ENCODE data around the gene PHF10. TPM values are rescaled to one million over a fixed set of nuclear protein-coding genes. Genes with fewer than 3 reads are reported as not detected.
A peak's percentile ranks its signal among the peaks of the same experiment; 100 is the strongest.
"Not testable (repeated sequence)": the region's sequence is repeated elsewhere in the genome, so short reads cannot be mapped to it uniquely, and the experiment has no call there.

The PHF10 gene
- total RNA-seq, 4 donors from 2014 or later, result 36.2 to 121 (median 67.5) TPM

DNA sequence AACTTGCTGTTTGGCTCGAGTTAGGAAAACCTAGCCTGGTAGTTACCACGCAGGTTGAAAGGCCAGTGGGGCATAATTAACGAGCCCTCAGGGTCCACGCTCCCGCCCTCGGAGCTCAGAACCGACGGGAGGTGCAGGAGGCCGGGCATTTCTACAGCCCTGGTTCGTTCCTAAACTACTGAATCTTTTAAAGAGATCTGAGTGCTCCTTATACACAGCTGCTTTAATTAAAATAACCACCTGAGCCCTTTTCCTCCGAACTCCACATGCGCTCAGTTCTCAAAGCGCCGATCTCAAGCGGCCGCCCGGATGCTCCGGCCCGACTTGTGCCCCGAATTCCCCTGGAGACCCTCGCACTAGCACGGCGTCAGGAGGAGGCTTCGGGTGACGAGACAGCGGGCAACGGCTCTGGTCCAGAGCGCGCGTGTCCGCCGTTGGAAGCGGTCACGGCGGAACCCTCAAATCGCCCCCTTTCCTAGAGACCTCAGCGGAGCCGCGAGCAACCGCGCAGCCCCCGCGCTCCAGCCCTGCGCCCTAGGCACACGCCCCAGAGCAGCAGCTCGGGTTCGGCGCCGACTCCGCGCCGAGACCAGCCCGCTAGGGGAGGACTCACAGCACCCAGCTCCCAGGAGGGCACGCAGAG, 22.9 kb downstream of the PHF10 start:
- peak in 1 of 2 donors; percentile 34 for DNase-seq
- Histone ChIP-seq H3K4me1 (peaks cover 0 to 9% of the 10 kb centered on the region in 2 donors), H3K27me3 (no peaks in the 10 kb centered on the region), H3K4me3 (peak overlapping the region; percentile 67 to 82), H3K9me3 (no peaks in the 10 kb centered on the region), H3K27ac (peak overlapping the region; percentile 86 to 91), H3K36me3 (no peaks in the 10 kb centered on the region)
- intact Hi-C loops (cut with DNase I; ENCODE audit: low total_unique reads), result no loop called here
- no peak for TF ChIP-seq POLR2A (IDR thresholded peaks at IDR 0.05)
- TF ChIP-seq, protein P1, sequence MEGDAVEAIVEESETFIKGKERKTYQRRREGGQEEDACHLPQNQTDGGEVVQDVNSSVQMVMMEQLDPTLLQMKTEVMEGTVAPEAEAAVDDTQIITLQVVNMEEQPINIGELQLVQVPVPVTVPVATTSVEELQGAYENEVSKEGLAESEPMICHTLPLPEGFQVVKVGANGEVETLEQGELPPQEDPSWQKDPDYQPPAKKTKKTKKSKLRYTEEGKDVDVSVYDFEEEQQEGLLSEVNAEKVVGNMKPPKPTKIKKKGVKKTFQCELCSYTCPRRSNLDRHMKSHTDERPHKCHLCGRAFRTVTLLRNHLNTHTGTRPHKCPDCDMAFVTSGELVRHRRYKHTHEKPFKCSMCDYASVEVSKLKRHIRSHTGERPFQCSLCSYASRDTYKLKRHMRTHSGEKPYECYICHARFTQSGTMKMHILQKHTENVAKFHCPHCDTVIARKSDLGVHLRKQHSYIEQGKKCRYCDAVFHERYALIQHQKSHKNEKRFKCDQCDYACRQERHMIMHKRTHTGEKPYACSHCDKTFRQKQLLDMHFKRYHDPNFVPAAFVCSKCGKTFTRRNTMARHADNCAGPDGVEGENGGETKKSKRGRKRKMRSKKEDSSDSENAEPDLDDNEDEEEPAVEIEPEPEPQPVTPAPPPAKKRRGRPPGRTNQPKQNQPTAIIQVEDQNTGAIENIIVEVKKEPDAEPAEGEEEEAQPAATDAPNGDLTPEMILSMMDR (IDR thresholded peaks at IDR 0.05), result no peak

DNA sequence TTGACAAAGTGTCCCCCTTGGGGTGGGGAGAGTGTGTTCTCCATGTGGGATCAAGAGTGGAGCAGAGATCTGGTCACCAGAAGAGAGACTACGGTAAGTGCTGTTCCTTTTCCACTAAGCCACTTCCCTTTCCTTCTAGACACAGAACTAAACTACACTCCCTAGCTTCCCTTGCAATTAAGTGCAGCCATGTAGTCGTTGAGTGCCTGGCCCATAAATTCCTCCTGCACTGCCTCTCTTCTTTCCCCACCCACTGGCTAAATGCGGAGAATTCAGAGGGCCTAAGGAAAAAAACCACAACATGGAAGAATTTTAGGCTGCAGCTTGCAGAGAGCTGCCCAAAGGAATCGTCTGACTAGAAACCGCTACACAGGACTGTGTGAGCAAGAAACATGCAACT, 24.0 kb downstream of the PHF10 start:
- TF ChIP-seq, protein P1 (IDR thresholded peaks at IDR 0.05), result no peak
- TF ChIP-seq POLR2A (IDR thresholded peaks at IDR 0.05), result no peak
- Histone ChIP-seq H3K4me3 (no peak overlapping the region), H3K27ac (no peak overlapping the region), H3K27me3 (no peaks in the 10 kb centered on the region), H3K36me3 (no peaks in the 10 kb centered on the region), H3K4me1 (peaks cover 0 to 9% of the 10 kb centered on the region in 2 donors), H3K9me3 (no peaks in the 10 kb centered on the region)
- no peak for DNase-seq
- intact Hi-C loops (cut with DNase I; ENCODE audit: low total_unique reads), result no loop called here

DNA sequence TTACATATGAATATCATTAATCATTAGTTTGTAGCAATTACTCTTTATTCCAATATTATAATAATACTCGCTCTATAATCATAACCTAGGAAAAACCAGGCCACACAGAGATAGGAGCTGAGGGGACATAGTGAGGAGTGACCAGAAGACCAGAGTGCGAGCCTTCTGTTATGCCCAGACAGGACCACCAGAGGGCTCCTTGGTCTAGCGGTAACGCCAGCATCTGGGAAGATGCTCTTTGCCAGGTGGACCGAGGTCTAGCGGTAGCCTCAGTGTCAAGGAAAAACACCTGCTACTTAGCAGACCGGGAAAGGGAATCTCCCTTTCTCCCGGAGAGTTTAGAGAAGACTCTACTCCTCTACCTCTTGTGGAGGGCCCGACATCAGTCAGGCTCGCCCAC, 27.2 kb downstream of the PHF10 start:
- H3K27me3 ChIP-seq; H3K36me3 ChIP-seq; H3K9me3 ChIP-seq; H3K4me3 ChIP-seq; H3K27ac ChIP-seq; intact Hi-C loops (cut with DNase I; ENCODE audit: low total_unique reads); H3K4me1 ChIP-seq: not testable (repeated sequence)
- DNase-seq, result peak in 1 of 2 donors; percentile 29
- TF ChIP-seq, protein P1 (IDR thresholded peaks at IDR 0.05), result peak in 1 of 4 experiments; percentile 21

DNA sequence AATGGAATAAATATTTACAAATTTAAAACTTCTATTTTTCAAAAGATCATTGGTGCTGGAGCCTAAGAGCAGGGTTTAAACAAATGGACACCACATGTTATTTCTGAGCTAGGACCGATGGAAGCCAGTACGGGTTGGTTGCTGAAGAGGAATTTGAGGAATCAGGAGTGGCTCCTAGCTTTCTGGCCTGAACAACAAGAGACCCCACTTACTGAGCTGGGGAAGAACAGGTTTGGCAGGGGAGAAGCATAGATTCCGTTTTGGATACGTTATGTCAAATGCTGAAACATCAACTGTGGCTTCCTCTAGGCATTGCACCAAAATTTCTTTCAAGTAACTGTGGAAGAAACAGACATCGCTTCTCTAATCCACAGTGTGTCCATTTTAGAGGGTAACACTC, 29.2 kb downstream of the PHF10 start:
- Histone ChIP-seq H3K27me3 (no peaks in the 10 kb centered on the region), H3K4me1 (no peaks in the 10 kb centered on the region), H3K9me3 (no peaks in the 10 kb centered on the region), H3K36me3 (no peaks in the 10 kb centered on the region), H3K27ac (no peak overlapping the region), H3K4me3 (no peak overlapping the region)
- TF ChIP-seq, protein P1 (IDR thresholded peaks at IDR 0.05), result no peak
- TF ChIP-seq POLR2A (IDR thresholded peaks at IDR 0.05), result no peak
- no peak for DNase-seq
- intact Hi-C loops (cut with DNase I; ENCODE audit: low total_unique reads), result no loop called here

DNA sequence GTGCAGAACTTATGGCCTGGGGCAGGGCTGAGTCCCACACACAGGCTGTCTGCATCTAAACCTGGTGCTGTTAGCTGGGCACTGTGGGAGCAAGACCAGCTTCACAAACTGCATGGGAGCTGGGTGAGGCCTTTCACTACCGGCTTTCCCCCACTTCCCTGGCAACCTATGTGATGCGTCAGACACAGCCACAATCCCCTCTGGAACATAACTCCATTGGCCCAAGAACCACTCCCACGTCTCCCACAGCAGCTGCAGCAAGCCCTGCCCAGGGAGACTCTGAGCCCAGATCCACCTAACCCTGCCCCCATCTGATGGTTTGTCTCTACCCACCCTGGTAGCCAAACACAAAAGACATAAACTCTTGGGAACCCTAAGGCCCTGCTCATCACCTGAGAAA, 31.8 kb downstream of the PHF10 start:
- Histone ChIP-seq H3K36me3 (no peaks in the 10 kb centered on the region), H3K4me3 (no peak overlapping the region), H3K9me3 (no peaks in the 10 kb centered on the region), H3K4me1 (no peaks in the 10 kb centered on the region), H3K27me3 (no peaks in the 10 kb centered on the region), H3K27ac (no peak overlapping the region)
- no peak for DNase-seq
- TF ChIP-seq, protein P1 (IDR thresholded peaks at IDR 0.05), result no peak
- TF ChIP-seq POLR2A (IDR thresholded peaks at IDR 0.05), result no peak
- intact Hi-C loops (cut with DNase I; ENCODE audit: low total_unique reads), result no loop called here

All from uterus (tissue), 4 donors.